Activated CD4-positive, alpha-beta T cell treated with anti-CD3 and anti-CD28 coated beads, Interleukin-2, amount 10 ng/mL, durations not matched to agents 24 days and 14 days (primary cell): ENCODE measurements around the gene DNTT. TPM values are rescaled to one million over a fixed set of nuclear protein-coding genes. Genes with fewer than 3 reads are reported as not detected.

ENCODE experiments used
- DNase-seq: peaks from one replicate; pipeline ENCODE4 v3.0.0; 2022
- H3K27ac Mint-ChIP-seq: one replicate; pipeline ENCODE4 v1.8.0; 2022; ENCODE audit warnings: mild to moderate bottlenecking, mixed read lengths
- H3K27me3 Mint-ChIP-seq: one replicate; pipeline ENCODE4 v1.8.0; 2022; ENCODE audit warnings: mixed read lengths
- H3K36me3 Mint-ChIP-seq: one replicate; pipeline ENCODE4 v1.8.0; 2022; ENCODE audit warnings: low read depth, mild to moderate bottlenecking, mixed read lengths
- H3K4me1 Mint-ChIP-seq: one replicate; pipeline ENCODE4 v1.8.0; 2021; ENCODE audit warnings: mixed read lengths
- H3K4me3 Mint-ChIP-seq: one replicate; pipeline ENCODE4 v1.8.0; 2022; ENCODE audit warnings: mild to moderate bottlenecking, moderate library complexity, mixed read lengths
- H3K9me3 Mint-ChIP-seq: one replicate; pipeline ENCODE4 v1.8.0; 2021; ENCODE audit warnings: mixed read lengths
- intact Hi-C: fragments of 100-400 bp; cut with micrococcal nuclease; formaldehyde crosslinking; loops from one replicate; pipeline ENCODE4 v1.15.1; 2023
- total RNA-seq: library from RNA; stranded (reverse); gene quantifications from 2 replicates; pipeline ENCODE4 v1.2.3, GENCODE V29; 2022

DNTT gene
- total RNA-seq: not detected in 2 replicates

- H3K36me3 Mint-ChIP-seq: no peaks in the 10 kb centered on the region
- H3K27me3 Mint-ChIP-seq: peaks cover 22% of the 10 kb centered on the region
- no peaks in the 10 kb centered on the region for H3K9me3 Mint-ChIP-seq
- H3K4me3 Mint-ChIP-seq: no peak within 1 kb of the TSS
- peaks cover 8% of the 10 kb centered on the region for H3K4me1 Mint-ChIP-seq
- no peak for DNase-seq
- H3K27ac Mint-ChIP-seq: no peak within 1 kb of the TSS
- intact Hi-C loops: no loop called here
These were observed at the start of gene DNTT for GRCh38 chr10:96304230-96304629. Gene DNTT (plus strand): TSS chr10:96304434. CDS start chr10:96304498, 64 bp downstream.

- H3K4me3 Mint-ChIP-seq: no peak overlapping the region
- H3K4me1 Mint-ChIP-seq: no peaks in the 10 kb centered on the region
- no peaks in the 10 kb centered on the region for H3K9me3 Mint-ChIP-seq
- no peak overlapping the region for H3K27ac Mint-ChIP-seq
- peaks cover 3% of the 10 kb centered on the region for H3K27me3 Mint-ChIP-seq
- no peaks in the 10 kb centered on the region for H3K36me3 Mint-ChIP-seq
- intact Hi-C loops: no loop called here
- no peak for DNase-seq
These were observed 49.3 kb upstream of the DNTT start for GRCh38 chr10:96254976-96255375.

- H3K4me1 Mint-ChIP-seq: no peaks in the 10 kb centered on the region
- H3K27ac Mint-ChIP-seq: no peak overlapping the region
- peaks cover 3% of the 10 kb centered on the region for H3K27me3 Mint-ChIP-seq
- no peaks in the 10 kb centered on the region for H3K9me3 Mint-ChIP-seq
- no peak overlapping the region for H3K4me3 Mint-ChIP-seq
- no peaks in the 10 kb centered on the region for H3K36me3 Mint-ChIP-seq
- intact Hi-C loops: no loop called here
- no peak for DNase-seq
These were observed 48.5 kb upstream of the DNTT start for GRCh38 chr10:96255549-96256333.

- intact Hi-C loops: no loop called here
- Mint-ChIP-seq H3K27ac (no peak overlapping the region), H3K9me3 (no peaks in the 10 kb centered on the region), H3K27me3 (peaks cover 2% of the 10 kb centered on the region), H3K4me1 (no peaks in the 10 kb centered on the region), H3K4me3 (no peak overlapping the region), H3K36me3 (no peaks in the 10 kb centered on the region)
- no peak for DNase-seq
These were observed 46.3 kb upstream of the DNTT start for GRCh38 chr10:96257944-96258343.

GRCh38 chr10:96259150-96259549, 45.1 kb upstream of the DNTT start:
- H3K9me3 Mint-ChIP-seq: no peaks in the 10 kb centered on the region
- peaks cover 2% of the 10 kb centered on the region for H3K27me3 Mint-ChIP-seq
- no peak for DNase-seq
- no peak overlapping the region for H3K4me3 Mint-ChIP-seq
- no peak overlapping the region for H3K27ac Mint-ChIP-seq
- H3K4me1 Mint-ChIP-seq: no peaks in the 10 kb centered on the region
- intact Hi-C loops: no loop called here
- H3K36me3 Mint-ChIP-seq: no peaks in the 10 kb centered on the region

GRCh38 chr10:96260014-96260413, 44.2 kb upstream of the DNTT start:
- DNase-seq: no peak
- intact Hi-C loops: no loop called here
- Mint-ChIP-seq H3K36me3 (no peaks in the 10 kb centered on the region), H3K4me3 (no peak overlapping the region), H3K9me3 (no peaks in the 10 kb centered on the region), H3K27me3 (peaks cover 2% of the 10 kb centered on the region), H3K4me1 (no peaks in the 10 kb centered on the region), H3K27ac (no peak overlapping the region)

- H3K4me3 Mint-ChIP-seq: no peak overlapping the region
- H3K36me3 Mint-ChIP-seq: no peaks in the 10 kb centered on the region
- H3K27me3 Mint-ChIP-seq: peaks cover 7% of the 10 kb centered on the region
- H3K4me1 Mint-ChIP-seq: no peaks in the 10 kb centered on the region
- no peak overlapping the region for H3K27ac Mint-ChIP-seq
- no peak for DNase-seq
- intact Hi-C loops: no loop called here
- no peaks in the 10 kb centered on the region for H3K9me3 Mint-ChIP-seq
These were observed 43.1 kb upstream of the DNTT start for GRCh38 chr10:96261132-96261531.

- intact Hi-C loops: no loop called here
- Mint-ChIP-seq H3K9me3 (no peaks in the 10 kb centered on the region), H3K4me3 (no peak overlapping the region), H3K27me3 (peaks cover 7% of the 10 kb centered on the region), H3K36me3 (no peaks in the 10 kb centered on the region), H3K27ac (no peak overlapping the region), H3K4me1 (no peaks in the 10 kb centered on the region)
- no peak for DNase-seq
These were observed 42.3 kb upstream of the DNTT start for GRCh38 chr10:96261930-96262329.

GRCh38 chr10:96263176-96263575, 41.1 kb upstream of the DNTT start:
- Mint-ChIP-seq H3K27me3 (peaks cover 8% of the 10 kb centered on the region), H3K9me3 (no peaks in the 10 kb centered on the region), H3K36me3 (no peaks in the 10 kb centered on the region), H3K4me3 (no peak overlapping the region), H3K27ac (no peak overlapping the region), H3K4me1 (peaks cover 3% of the 10 kb centered on the region)
- no peak for DNase-seq
- intact Hi-C loops: no loop called here

GRCh38 chr10:96263669-96264068, 40.6 kb upstream of the DNTT start:
- Mint-ChIP-seq H3K9me3 (no peaks in the 10 kb centered on the region), H3K4me1 (peaks cover 3% of the 10 kb centered on the region), H3K4me3 (no peak overlapping the region), H3K27me3 (peaks cover 10% of the 10 kb centered on the region), H3K27ac (no peak overlapping the region), H3K36me3 (no peaks in the 10 kb centered on the region)
- DNase-seq: no peak
- intact Hi-C loops: no loop called here

GRCh38 chr10:96264938-96265337, 39.3 kb upstream of the DNTT start:
- intact Hi-C loops: no loop called here
- no peak for DNase-seq
- no peaks in the 10 kb centered on the region for H3K36me3 Mint-ChIP-seq
- no peaks in the 10 kb centered on the region for H3K9me3 Mint-ChIP-seq
- H3K27ac Mint-ChIP-seq: no peak overlapping the region
- no peak overlapping the region for H3K4me3 Mint-ChIP-seq
- peaks cover 16% of the 10 kb centered on the region for H3K27me3 Mint-ChIP-seq
- H3K4me1 Mint-ChIP-seq: peaks cover 3% of the 10 kb centered on the region

GRCh38 chr10:96266118-96266770, 38.0 kb upstream of the DNTT start:
- intact Hi-C loops: no loop called here
- Mint-ChIP-seq H3K4me1 (peaks cover 3% of the 10 kb centered on the region), H3K27me3 (peaks cover 16% of the 10 kb centered on the region), H3K4me3 (no peak overlapping the region), H3K9me3 (no peaks in the 10 kb centered on the region), H3K36me3 (no peaks in the 10 kb centered on the region), H3K27ac (no peak overlapping the region)
- DNase-seq: no peak

GRCh38 chr10:96267234-96267705, 37.0 kb upstream of the DNTT start:
- H3K4me3 Mint-ChIP-seq: no peak overlapping the region
- H3K9me3 Mint-ChIP-seq: no peaks in the 10 kb centered on the region
- intact Hi-C loops: no loop called here
- no peak overlapping the region for H3K27ac Mint-ChIP-seq
- peaks cover 3% of the 10 kb centered on the region for H3K4me1 Mint-ChIP-seq
- H3K36me3 Mint-ChIP-seq: no peaks in the 10 kb centered on the region
- DNase-seq: no peak
- peaks cover 18% of the 10 kb centered on the region for H3K27me3 Mint-ChIP-seq

- Mint-ChIP-seq H3K4me1 (peaks cover 3% of the 10 kb centered on the region), H3K36me3 (no peaks in the 10 kb centered on the region), H3K27me3 (peaks cover 18% of the 10 kb centered on the region), H3K4me3 (no peak overlapping the region), H3K9me3 (no peaks in the 10 kb centered on the region), H3K27ac (no peak overlapping the region)
- intact Hi-C loops: no loop called here
- DNase-seq: no peak
These were observed 35.8 kb upstream of the DNTT start for GRCh38 chr10:96268341-96268909.
